C4-2B (cell line): ENCODE data around the gene SMIM35.

Experiments used
- H3K27ac ChIP-seq: fragments of 450-650 bp; 2 replicates; pipeline ENCODE4 v1.5.1; 2017
- CTCF ChIP-seq: fragments of 450-650 bp; conservative IDR thresholded peaks from 2 replicates; pipeline ENCODE4 v1.5.1; 2017; ENCODE audit warnings: mild to moderate bottlenecking
- ZFX ChIP-seq: fragments of 450-650 bp; IDR thresholded peaks from 2 replicates; pipeline ENCODE4 v1.6.1; 2017

The SMIM35 gene

GRCh38 chr11:118060081-118060661 lies 26.6 kb downstream of the SMIM35 start:
- H3K27ac ChIP-seq: no peak overlapping the region
- TF ChIP-seq ZFX: no peak
- TF ChIP-seq CTCF: no peak

GRCh38 chr11:118059246-118059940 lies 27.4 kb downstream of the SMIM35 start:
- TF ChIP-seq ZFX: no peak
- no peak for TF ChIP-seq CTCF
- no peak overlapping the region for H3K27ac ChIP-seq

GRCh38 chr11:118058311-118059245 lies 28.2 kb downstream of the SMIM35 start:
- TF ChIP-seq ZFX: no peak
- no peak for TF ChIP-seq CTCF
- H3K27ac ChIP-seq: no peak overlapping the region

GRCh38 chr11:118057251-118058145 lies 29.3 kb downstream of the SMIM35 start:
- TF ChIP-seq CTCF (no peak), ZFX (no peak)
- H3K27ac ChIP-seq: no peak overlapping the region

- no peak overlapping the region for H3K27ac ChIP-seq
- no peak for TF ChIP-seq CTCF
- TF ChIP-seq ZFX: no peak
Observed at GRCh38 chr11:118056806-118057205, 30.0 kb downstream of the SMIM35 start.

- no peak overlapping the region for H3K27ac ChIP-seq
- no peak for TF ChIP-seq CTCF
- no peak for TF ChIP-seq ZFX
Observed at GRCh38 chr11:118055966-118056365, 30.8 kb downstream of the SMIM35 start.
